PFSK-1 (cell line): Measurements from ENCODE around the gene DNAJA2.

Experiments
- POLR2AphosphoS5 ChIP-seq: IDR thresholded peaks from 2 replicates; pipeline ENCODE4 v1.6.1; 2012; ENCODE audit warnings: low read depth, mild to moderate bottlenecking, control low read depth, low read length, moderate library complexity
- SIN3A ChIP-seq: IDR thresholded peaks from 2 replicates; pipeline ENCODE4 v1.6.1; 2012; ENCODE audit warnings: mild to moderate bottlenecking, low read length, moderate library complexity, borderline replicate concordance; ENCODE audit not compliant: insufficient read depth
- TAF1 ChIP-seq: IDR thresholded peaks from 2 replicates; pipeline ENCODE4 v1.6.1; 2012; ENCODE audit warnings: low read length, control low read depth, borderline replicate concordance; ENCODE audit not compliant: insufficient read depth
- TF ChIP-seq, protein P1 (sequence below), 2 experiments: IDR thresholded peaks; 2 replicates each; pipeline versions ENCODE4 v1.6.1 to v1.8.0; 2011 to 2012; ENCODE audit warnings: low read depth in 2 of 2, low read length in 2 of 2, control low read depth in 1 of 2, inconsistent platforms in 1 of 2, mild to moderate bottlenecking in 1 of 2, moderate library complexity in 1 of 2; ENCODE audit not compliant: insufficient read depth in 1 of 2

DNA sequence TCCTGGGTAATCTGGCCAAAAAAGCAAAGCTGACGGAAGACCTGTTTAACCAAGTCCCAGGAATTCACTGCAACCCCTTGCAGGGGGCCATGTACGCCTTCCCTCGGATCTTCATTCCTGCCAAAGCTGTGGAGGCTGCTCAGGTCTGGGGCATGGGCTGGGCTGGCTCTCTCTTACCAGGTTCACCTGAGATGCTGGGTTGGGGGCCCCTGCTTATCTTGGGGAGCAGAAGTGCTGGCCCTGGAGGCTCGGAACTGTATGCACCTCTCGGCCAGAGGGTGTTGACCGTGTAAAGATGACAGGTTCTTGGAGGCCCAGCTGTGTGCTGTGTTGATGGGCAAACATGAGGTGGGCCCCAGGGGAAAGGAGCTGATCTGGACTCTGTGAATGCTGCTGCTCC lies 49.1 kb downstream of the DNAJA2 start:
- TF ChIP-seq POLR2AphosphoS5 (no peak), SIN3A (no peak), TAF1 (no peak)
- TF ChIP-seq, protein P1, sequence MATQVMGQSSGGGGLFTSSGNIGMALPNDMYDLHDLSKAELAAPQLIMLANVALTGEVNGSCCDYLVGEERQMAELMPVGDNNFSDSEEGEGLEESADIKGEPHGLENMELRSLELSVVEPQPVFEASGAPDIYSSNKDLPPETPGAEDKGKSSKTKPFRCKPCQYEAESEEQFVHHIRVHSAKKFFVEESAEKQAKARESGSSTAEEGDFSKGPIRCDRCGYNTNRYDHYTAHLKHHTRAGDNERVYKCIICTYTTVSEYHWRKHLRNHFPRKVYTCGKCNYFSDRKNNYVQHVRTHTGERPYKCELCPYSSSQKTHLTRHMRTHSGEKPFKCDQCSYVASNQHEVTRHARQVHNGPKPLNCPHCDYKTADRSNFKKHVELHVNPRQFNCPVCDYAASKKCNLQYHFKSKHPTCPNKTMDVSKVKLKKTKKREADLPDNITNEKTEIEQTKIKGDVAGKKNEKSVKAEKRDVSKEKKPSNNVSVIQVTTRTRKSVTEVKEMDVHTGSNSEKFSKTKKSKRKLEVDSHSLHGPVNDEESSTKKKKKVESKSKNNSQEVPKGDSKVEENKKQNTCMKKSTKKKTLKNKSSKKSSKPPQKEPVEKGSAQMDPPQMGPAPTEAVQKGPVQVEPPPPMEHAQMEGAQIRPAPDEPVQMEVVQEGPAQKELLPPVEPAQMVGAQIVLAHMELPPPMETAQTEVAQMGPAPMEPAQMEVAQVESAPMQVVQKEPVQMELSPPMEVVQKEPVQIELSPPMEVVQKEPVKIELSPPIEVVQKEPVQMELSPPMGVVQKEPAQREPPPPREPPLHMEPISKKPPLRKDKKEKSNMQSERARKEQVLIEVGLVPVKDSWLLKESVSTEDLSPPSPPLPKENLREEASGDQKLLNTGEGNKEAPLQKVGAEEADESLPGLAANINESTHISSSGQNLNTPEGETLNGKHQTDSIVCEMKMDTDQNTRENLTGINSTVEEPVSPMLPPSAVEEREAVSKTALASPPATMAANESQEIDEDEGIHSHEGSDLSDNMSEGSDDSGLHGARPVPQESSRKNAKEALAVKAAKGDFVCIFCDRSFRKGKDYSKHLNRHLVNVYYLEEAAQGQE (IDR thresholded peaks at IDR 0.05; ENCODE audit: insufficient read depth in 1 of 2, low read depth in 2 of 2, low read length in 2 of 2) = no peak
